ENCODE data around the gene NCAM2. TPM values are rescaled to one million over a fixed set of nuclear protein-coding genes. Genes with fewer than 3 reads are reported as not detected.

Gene NCAM2
- not detected in 2 replicates for total RNA-seq (2014; rRNA removed; shearing (Covaris generic))

GRCh38 chr21:20997636-20998455 is at the start of gene NCAM2:
NCAM2 (plus strand) TSS chr21:20998409.
- no peaks in the 10 kb centered on the region for H3K4me1 ChIP-seq (replicated peaks)
- H3K36me3 ChIP-seq, result no peaks in the 10 kb centered on the region
- H3K9me3 ChIP-seq (replicated peaks), result no peaks in the 10 kb centered on the region
- H3K27me3 ChIP-seq (replicated peaks), result peaks cover 4% of the 10 kb centered on the region; the same call in 1 of the 2 replicates
- no peak within 1 kb of the TSS for H3K27ac ChIP-seq
- H3K4me3 ChIP-seq, result no peak within 1 kb of the TSS
- DNase-seq (ENCODE audit: low read depth in 1 of 2, low spot score in 2 of 2), result no peak

- no peak for DNase-seq (ENCODE audit: low read depth in 1 of 2, low spot score in 2 of 2)
- Histone ChIP-seq H3K4me1 (replicated peaks) (no peaks in the 10 kb centered on the region), H3K36me3 (no peaks in the 10 kb centered on the region), H3K4me3 (no peak overlapping the region), H3K27me3 (replicated peaks) (no peaks in the 10 kb centered on the region), H3K27ac (no peak overlapping the region), H3K9me3 (replicated peaks) (no peaks in the 10 kb centered on the region; the same call in 1 of the 2 replicates)
Observed at GRCh38 chr21:20949884-20950283, 48.3 kb upstream of the NCAM2 start.

GRCh38 chr21:20965816-20966215 is 32.4 kb upstream of the NCAM2 start:
- H3K27me3 ChIP-seq (replicated peaks), result no peaks in the 10 kb centered on the region
- H3K9me3 ChIP-seq (replicated peaks), result 0 out of 2 replicates have a peak, but pooled peaks cover 5% of the 10 kb centered on the region
- no peak overlapping the region for H3K4me3 ChIP-seq
- DNase-seq (ENCODE audit: low read depth in 1 of 2, low spot score in 2 of 2), result no peak
- H3K4me1 ChIP-seq (replicated peaks), result no peaks in the 10 kb centered on the region
- no peak overlapping the region for H3K27ac ChIP-seq
- no peaks in the 10 kb centered on the region for H3K36me3 ChIP-seq

- Histone ChIP-seq H3K27me3 (replicated peaks) (no peaks in the 10 kb centered on the region), H3K36me3 (no peaks in the 10 kb centered on the region), H3K4me1 (replicated peaks) (no peaks in the 10 kb centered on the region), H3K4me3 (no peak overlapping the region), H3K27ac (no peak overlapping the region), H3K9me3 (replicated peaks) (no peaks in the 10 kb centered on the region)
- DNase-seq (ENCODE audit: low read depth in 1 of 2, low spot score in 2 of 2), result no peak
Observed at GRCh38 chr21:20968391-20968790, 29.8 kb upstream of the NCAM2 start.

- Histone ChIP-seq H3K27ac (no peak overlapping the region), H3K36me3 (no peaks in the 10 kb centered on the region), H3K4me1 (replicated peaks) (no peaks in the 10 kb centered on the region), H3K4me3 (no peak overlapping the region), H3K9me3 (replicated peaks) (no peaks in the 10 kb centered on the region), H3K27me3 (replicated peaks) (no peaks in the 10 kb centered on the region)
- DNase-seq (ENCODE audit: low read depth in 1 of 2, low spot score in 2 of 2), result no peak
Observed at GRCh38 chr21:20970691-20971090, 27.5 kb upstream of the NCAM2 start.

- Histone ChIP-seq H3K36me3 (no peaks in the 10 kb centered on the region), H3K4me1 (replicated peaks) (no peaks in the 10 kb centered on the region), H3K27me3 (replicated peaks) (no peaks in the 10 kb centered on the region), H3K9me3 (replicated peaks) (no peaks in the 10 kb centered on the region), H3K27ac (no peak overlapping the region), H3K4me3 (no peak overlapping the region)
- peak in 1 of 2 experiments; percentile 2 for DNase-seq (ENCODE audit: low read depth in 1 of 2, low spot score in 2 of 2)
Observed at GRCh38 chr21:20971296-20971921, 26.8 kb upstream of the NCAM2 start.

GRCh38 chr21:20994790-20995189 is 3.4 kb upstream of the NCAM2 start:
- H3K36me3 ChIP-seq, result no peaks in the 10 kb centered on the region
- 0 out of 2 replicates have a peak, but pooled peaks cover 4% of the 10 kb centered on the region for H3K27me3 ChIP-seq (replicated peaks)
- no peak for DNase-seq (ENCODE audit: low read depth in 1 of 2, low spot score in 2 of 2)
- no peak overlapping the region for H3K4me3 ChIP-seq
- H3K4me1 ChIP-seq (replicated peaks), result no peaks in the 10 kb centered on the region
- H3K9me3 ChIP-seq (replicated peaks), result no peaks in the 10 kb centered on the region
- no peak overlapping the region for H3K27ac ChIP-seq

GRCh38 chr21:20996421-20997310 is 1.5 kb upstream of the NCAM2 start:
- Histone ChIP-seq H3K4me1 (replicated peaks) (no peaks in the 10 kb centered on the region), H3K27ac (no peak overlapping the region), H3K36me3 (no peaks in the 10 kb centered on the region), H3K27me3 (replicated peaks) (peaks cover 4% of the 10 kb centered on the region; the same call in 1 of the 2 replicates), H3K4me3 (no peak overlapping the region), H3K9me3 (replicated peaks) (no peaks in the 10 kb centered on the region)
- peak in 1 of 2 experiments; percentile 5 for DNase-seq (ENCODE audit: low read depth in 1 of 2, low spot score in 2 of 2)

GRCh38 chr21:20997311-20997635 is 936 bp upstream of the NCAM2 start:
- no peak overlapping the region for H3K27ac ChIP-seq
- H3K27me3 ChIP-seq (replicated peaks), result peaks cover 4% of the 10 kb centered on the region; the same call in 1 of the 2 replicates
- no peaks in the 10 kb centered on the region for H3K9me3 ChIP-seq (replicated peaks)
- H3K36me3 ChIP-seq, result no peaks in the 10 kb centered on the region
- H3K4me1 ChIP-seq (replicated peaks), result no peaks in the 10 kb centered on the region
- no peak overlapping the region for H3K4me3 ChIP-seq
- no peak for DNase-seq (ENCODE audit: low read depth in 1 of 2, low spot score in 2 of 2)

GRCh38 chr21:20998456-20998789 is 214 bp downstream of the NCAM2 start:
- H3K27ac ChIP-seq, result no peak overlapping the region
- peaks cover 4% of the 10 kb centered on the region; the same call in 1 of the 2 replicates for H3K27me3 ChIP-seq (replicated peaks)
- H3K4me1 ChIP-seq (replicated peaks), result no peaks in the 10 kb centered on the region
- no peaks in the 10 kb centered on the region for H3K9me3 ChIP-seq (replicated peaks)
- no peak overlapping the region for H3K4me3 ChIP-seq
- DNase-seq (ENCODE audit: low read depth in 1 of 2, low spot score in 2 of 2), result no peak
- no peaks in the 10 kb centered on the region for H3K36me3 ChIP-seq

- no peak overlapping the region for H3K4me3 ChIP-seq
- no peak for DNase-seq (ENCODE audit: low read depth in 1 of 2, low spot score in 2 of 2)
- H3K27ac ChIP-seq, result no peak overlapping the region
- H3K4me1 ChIP-seq (replicated peaks), result no peaks in the 10 kb centered on the region
- H3K27me3 ChIP-seq (replicated peaks), result peaks cover 4% of the 10 kb centered on the region; the same call in 1 of the 2 replicates
- H3K36me3 ChIP-seq, result no peaks in the 10 kb centered on the region
- H3K9me3 ChIP-seq (replicated peaks), result no peaks in the 10 kb centered on the region
Observed at GRCh38 chr21:20998886-20999285, 677 bp downstream of the NCAM2 start.

- peaks cover 4% of the 10 kb centered on the region; the same call in 1 of the 2 replicates for H3K27me3 ChIP-seq (replicated peaks)
- DNase-seq (ENCODE audit: low read depth in 1 of 2, low spot score in 2 of 2), result peak in 1 of 2 experiments; percentile 9
- no peak overlapping the region for H3K4me3 ChIP-seq
- no peaks in the 10 kb centered on the region for H3K4me1 ChIP-seq (replicated peaks)
- no peaks in the 10 kb centered on the region for H3K9me3 ChIP-seq (replicated peaks)
- no peak overlapping the region for H3K27ac ChIP-seq
- no peaks in the 10 kb centered on the region for H3K36me3 ChIP-seq
Observed at GRCh38 chr21:20999659-21000058, 1.4 kb downstream of the NCAM2 start.

- Histone ChIP-seq H3K36me3 (no peaks in the 10 kb centered on the region), H3K27ac (no peak overlapping the region), H3K4me1 (replicated peaks) (no peaks in the 10 kb centered on the region), H3K9me3 (replicated peaks) (no peaks in the 10 kb centered on the region), H3K4me3 (no peak overlapping the region), H3K27me3 (replicated peaks) (peaks cover 4% of the 10 kb centered on the region; the same call in 1 of the 2 replicates)
- no peak for DNase-seq (ENCODE audit: low read depth in 1 of 2, low spot score in 2 of 2)
Observed at GRCh38 chr21:21000591-21001175, 2.5 kb downstream of the NCAM2 start.

Data from SJSA1 (cell line).